GM21786 (cell line): ENCODE measurements around the gene SPESP1.

ENCODE experiments used
- ATAC-seq: cut with Tn5 transposase; IDR thresholded peaks from one replicate; pipeline ENCODE4 v1.9.1; 2021; ENCODE audit not compliant: unreplicated experiment

Gene SPESP1

GRCh38 chr15:68930268-68931022 is at the start of gene SPESP1:
Gene SPESP1 (plus strand): TSS chr15:68930525. CDS start chr15:68930654, 129 bp downstream.
- ATAC-seq: no peak

GRCh38 chr15:68885070-68885469 is 45.3 kb upstream of the SPESP1 start:
- ATAC-seq: no peak

- ATAC-seq: no peak
Measured at GRCh38 chr15:68887120-68887519, 43.2 kb upstream of the SPESP1 start.

- ATAC-seq: no peak
Measured at GRCh38 chr15:68887819-68888218, 42.5 kb upstream of the SPESP1 start.

- no peak for ATAC-seq
Measured at GRCh38 chr15:68888419-68888818, 41.9 kb upstream of the SPESP1 start.

- ATAC-seq: no peak
Measured at GRCh38 chr15:68894208-68894607, 36.1 kb upstream of the SPESP1 start.

GRCh38 chr15:68896178-68896577 is 34.1 kb upstream of the SPESP1 start:
- no peak for ATAC-seq

- ATAC-seq: no peak
Measured at GRCh38 chr15:68897016-68897415, 33.3 kb upstream of the SPESP1 start.

GRCh38 chr15:68900027-68900426 is 30.3 kb upstream of the SPESP1 start:
- no peak for ATAC-seq

- ATAC-seq: no peak
Measured at GRCh38 chr15:68907396-68907923, 22.9 kb upstream of the SPESP1 start.

GRCh38 chr15:68909601-68910100 is 20.7 kb upstream of the SPESP1 start:
- ATAC-seq: no peak

GRCh38 chr15:68910341-68910740 is 20.0 kb upstream of the SPESP1 start:
- no peak for ATAC-seq

- no peak for ATAC-seq
Measured at GRCh38 chr15:68910816-68911215, 19.5 kb upstream of the SPESP1 start.

GRCh38 chr15:68921926-68922325 is 8.4 kb upstream of the SPESP1 start:
- no peak for ATAC-seq

GRCh38 chr15:68924866-68925560 is 5.3 kb upstream of the SPESP1 start:
- ATAC-seq: no peak

GRCh38 chr15:68933001-68933400 is 2.7 kb downstream of the SPESP1 start:
- no peak for ATAC-seq

- no peak for ATAC-seq
Measured at GRCh38 chr15:68934341-68934740, 4.0 kb downstream of the SPESP1 start.

GRCh38 chr15:68935400-68935937 is 5.1 kb downstream of the SPESP1 start:
- no peak for ATAC-seq

- no peak for ATAC-seq
Measured at GRCh38 chr15:68939501-68939900, 9.2 kb downstream of the SPESP1 start.

GRCh38 chr15:68951813-68952212 is 21.5 kb downstream of the SPESP1 start:
- no peak for ATAC-seq

GRCh38 chr15:68957696-68958095 is 27.4 kb downstream of the SPESP1 start:
- no peak for ATAC-seq

- ATAC-seq: no peak
Measured at GRCh38 chr15:68958597-68958996, 28.3 kb downstream of the SPESP1 start.
